ENCODE measurements around the gene CTNNBIP1. TPM values are rescaled to one million over a fixed set of nuclear protein-coding genes. Genes with fewer than 3 reads are reported as not detected.

CTNNBIP1 gene
- total RNA-seq, 1 experiment from 2014 or later: 31.3 TPM

DNA sequence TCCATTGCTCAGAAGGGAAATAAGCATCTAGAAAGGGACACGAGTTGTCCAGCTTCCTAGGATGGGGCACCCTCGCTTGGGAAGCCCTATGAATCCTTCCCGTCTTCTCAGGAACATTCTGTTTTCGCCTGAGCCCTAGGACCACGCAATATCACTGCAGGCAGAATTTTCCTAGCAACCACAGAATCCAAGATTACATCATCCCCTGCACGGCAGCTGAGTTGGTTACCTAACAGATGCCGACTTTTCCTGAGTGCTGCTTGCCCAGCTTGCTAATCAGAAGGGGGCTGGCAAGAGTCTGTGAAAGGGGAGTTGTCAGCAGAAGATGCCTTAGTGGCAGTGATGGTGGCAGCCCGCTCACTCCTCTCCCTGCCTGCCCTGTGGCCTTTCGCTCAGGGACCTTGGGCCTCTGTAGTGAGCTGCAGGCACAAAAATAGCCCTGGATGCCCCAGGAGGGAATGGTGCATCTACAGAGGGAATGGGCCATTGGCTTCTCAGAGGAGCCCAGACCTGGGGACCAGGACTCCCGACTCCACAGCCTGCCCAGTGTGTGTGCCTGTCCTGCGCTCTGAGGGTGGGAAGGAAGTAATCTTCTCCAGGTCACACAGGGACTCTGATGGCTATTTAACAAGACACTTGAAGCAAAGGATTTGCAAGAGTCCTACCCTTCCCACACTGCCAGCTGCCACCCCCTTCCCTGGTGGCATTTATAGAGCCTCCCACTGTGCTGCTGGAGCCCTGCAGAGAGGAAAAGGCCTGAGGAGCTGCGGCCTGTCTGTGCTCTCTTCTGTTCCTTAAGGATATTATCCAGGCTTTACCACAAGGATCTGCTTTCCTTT is 57.4 kb downstream of the CTNNBIP1 start:
- no TSS peak for BruUV-seq (replicated peaks)
- no peak overlapping the region for H3K27ac ChIP-seq (ENCODE audit: low read depth, low read length)

DNA sequence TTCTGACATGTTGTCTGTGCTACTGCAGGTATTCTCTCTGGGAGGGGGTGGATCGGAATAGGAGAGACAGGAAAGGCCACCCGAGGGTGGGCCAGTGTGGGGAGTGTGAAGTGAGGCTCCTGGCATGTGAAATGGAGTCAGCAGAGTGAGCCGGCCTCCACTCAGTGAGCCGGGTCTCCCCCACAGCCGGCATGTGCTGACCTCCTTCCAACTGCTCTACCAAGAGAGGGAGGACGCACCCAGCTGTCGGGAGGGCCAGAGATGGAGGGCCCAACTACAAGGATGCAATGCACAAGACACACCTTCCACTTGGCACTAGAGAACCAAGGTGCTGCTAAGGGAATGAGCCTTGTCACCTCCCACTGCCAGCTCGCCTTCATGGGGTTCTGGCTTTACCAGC is 58.1 kb downstream of the CTNNBIP1 start:
- Histone ChIP-seq H3K27ac (ENCODE audit: low read depth, low read length) (no peak overlapping the region), H3K4me3 (replicated peaks in 1 of 2; ENCODE audit: low read depth in 1 of 2, low read length in 2 of 2) (no peak overlapping the region), H3K36me3 (ENCODE audit: control insufficient read depth in 1 of 2, insufficient read depth in 2 of 2, low read length in 2 of 2) (no peaks in the 10 kb centered on the region), H3K9ac (ENCODE audit: low read length) (no peak overlapping the region), H3K4me2 (ENCODE audit: low read length) (no peak overlapping the region), H3K79me2 (ENCODE audit: insufficient read depth, low read length) (no peaks in the 10 kb centered on the region), H3K9me3 (ENCODE audit: control insufficient read depth in 1 of 2, insufficient read depth in 1 of 2, low read depth in 1 of 2, low read length in 2 of 2) (peaks cover 0 to 7% of the 10 kb centered on the region in 2 experiments; a peak in 1 of 4 replicates), H3K4me1 (ENCODE audit: control insufficient read depth in 1 of 2, insufficient read depth in 2 of 2, low read length in 2 of 2) (no peaks in the 10 kb centered on the region), H2AFZ (ENCODE audit: low read depth, low read length, poor library complexity, severe bottlenecking) (no peak overlapping the region), H3K27me3 (ENCODE audit: insufficient read depth, low read length) (no peaks in the 10 kb centered on the region), H3K9me2 (ENCODE audit: insufficient read depth) (no peaks in the 10 kb centered on the region), H4K20me1 (ENCODE audit: insufficient read depth) (no peaks in the 10 kb centered on the region)
- ChIA-PET CTCF (no interaction called here), RAD21 (ENCODE audit: low non-redundant PET in 1 of 2, low total read pairs in 2 of 2, uncharacterized antibody in 2 of 2, unreplicated experiment in 2 of 2) (no interaction called here), POLR2A (no interaction called here)
- no TSS peak for BruUV-seq (replicated peaks)
- intact Hi-C loops (cut with micrococcal nuclease): no loop called here
- TF ChIP-seq TCF7L2 (IDR thresholded peaks at IDR 0.05; ENCODE audit: borderline replicate concordance, extremely low read depth, insufficient read depth, insufficient read length) (no peak), SIN3A (IDR thresholded peaks at IDR 0.05; ENCODE audit: low read depth) (no peak)
- TF ChIP-seq, protein P1, sequence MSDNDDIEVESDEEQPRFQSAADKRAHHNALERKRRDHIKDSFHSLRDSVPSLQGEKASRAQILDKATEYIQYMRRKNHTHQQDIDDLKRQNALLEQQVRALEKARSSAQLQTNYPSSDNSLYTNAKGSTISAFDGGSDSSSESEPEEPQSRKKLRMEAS (IDR thresholded peaks at IDR 0.05): no peak
- DNase-seq (ENCODE audit: low read depth, low spot score) (no peak), ATAC-seq (no peak)

More for the DNA sequence above, 57.4 kb downstream of the CTNNBIP1 start:
- no peaks in the 10 kb centered on the region for H3K79me2 ChIP-seq (ENCODE audit: insufficient read depth, low read length)
- no peaks in the 10 kb centered on the region for H4K20me1 ChIP-seq (ENCODE audit: insufficient read depth)
- no peak overlapping the region for H2AFZ ChIP-seq (ENCODE audit: low read depth, low read length, poor library complexity, severe bottlenecking)
- ChIA-PET CTCF (no interaction called here), POLR2A (no interaction called here), RAD21 (ENCODE audit: low non-redundant PET in 1 of 2, low total read pairs in 2 of 2, uncharacterized antibody in 2 of 2, unreplicated experiment in 2 of 2) (no interaction called here)
- H3K36me3 ChIP-seq (ENCODE audit: control insufficient read depth in 1 of 2, insufficient read depth in 2 of 2, low read length in 2 of 2): no peaks in the 10 kb centered on the region
- no peaks in the 10 kb centered on the region for H3K4me1 ChIP-seq (ENCODE audit: control insufficient read depth in 1 of 2, insufficient read depth in 2 of 2, low read length in 2 of 2)
- H3K9ac ChIP-seq (ENCODE audit: low read length): no peak overlapping the region
- TF ChIP-seq EZH2 (IDR thresholded peaks at IDR 0.05) (no peak), ELF1 (IDR thresholded peaks at IDR 0.05; ENCODE audit: borderline replicate concordance, low read depth) (no peak)
- H3K9me2 ChIP-seq (ENCODE audit: insufficient read depth): no peaks in the 10 kb centered on the region
- ATAC-seq (no peak), DNase-seq (ENCODE audit: low read depth, low spot score) (no peak)
- peaks cover 0 to 7% of the 10 kb centered on the region in 2 experiments; a peak in 1 of 4 replicates for H3K9me3 ChIP-seq (ENCODE audit: control insufficient read depth in 1 of 2, insufficient read depth in 1 of 2, low read depth in 1 of 2, low read length in 2 of 2)
- H3K4me2 ChIP-seq (ENCODE audit: low read length): no peak overlapping the region
- intact Hi-C loops (cut with micrococcal nuclease): no loop called here
- no peak overlapping the region for H3K4me3 ChIP-seq (replicated peaks in 1 of 2; ENCODE audit: low read depth in 1 of 2, low read length in 2 of 2)
- H3K27me3 ChIP-seq (ENCODE audit: insufficient read depth, low read length): no peaks in the 10 kb centered on the region

All from HCT116 (cell line).